Breast epithelium (tissue), 4 donors: ENCODE data around the gene GPR39. TPM values are rescaled to one million over a fixed set of nuclear protein-coding genes. Genes with fewer than 3 reads are reported as not detected.

Experiments
- DNase-seq, 2 donors: peaks; one replicate each; pipeline ENCODE4 v3.0.0-alpha.2; 2019; ENCODE audit warnings: low spot score in 2 of 2
- H3K27ac ChIP-seq, 2 donors: fragments of 200-600 bp; sonication (generic) in 1 of 2; one replicate each; pipeline ENCODE4 v1.5.1; 2016 to 2019; ENCODE audit warnings: mild to moderate bottlenecking in 1 of 2
- H3K27me3 ChIP-seq, 2 donors: fragments of 200-600 bp; sonication (generic) in 1 of 2; one replicate each; pipeline versions ENCODE4 v1.5.1 to v1.6.0; 2017 to 2019; ENCODE audit warnings: control low read depth in 1 of 2, mild to moderate bottlenecking in 1 of 2
- H3K36me3 ChIP-seq: fragments of 200-600 bp; one replicate; pipeline ENCODE4 v1.5.1; 2019
- H3K4me1 ChIP-seq, 2 donors: fragments of 200-600 bp; sonication (generic); one replicate each; pipeline ENCODE4 v1.5.1; 2016 to 2019; ENCODE audit warnings: control low read depth in 1 of 2
- H3K4me3 ChIP-seq, 3 donors: fragments of 200-600 bp; sonication (generic); 1 replicate in 2 of 3; 2 replicates in 1 of 3; pipeline ENCODE4 v1.5.1; 2016 to 2019; ENCODE audit warnings: mild to moderate bottlenecking in 3 of 3, moderate library complexity in 2 of 3
- H3K9me3 ChIP-seq, 2 donors: fragments of 200-600 bp; sonication (generic) in 1 of 2; one replicate each; pipeline ENCODE4 v1.5.1; 2016 to 2019; ENCODE audit warnings: control low read depth in 1 of 2
- CTCF ChIP-seq, 3 donors: fragments of 450-650 bp; IDR thresholded peaks; one replicate each; pipeline ENCODE4 v1.5.1; 2016 to 2017; ENCODE audit warnings: antibody characterized with exemption in 3 of 3, mild to moderate bottlenecking in 3 of 3, moderate library complexity in 3 of 3
- POLR2A ChIP-seq: fragments of 450-650 bp; IDR thresholded peaks from one replicate; pipeline ENCODE4 v1.6.1; 2016; ENCODE audit warnings: antibody characterized with exemption, mild to moderate bottlenecking, moderate library complexity
- POLR2AphosphoS5 ChIP-seq, 3 donors: sonication (generic); formaldehyde crosslinking; IDR thresholded peaks; one replicate each; pipeline ENCODE4 v1.6.1; 2017; ENCODE audit warnings: antibody characterized with exemption in 3 of 3
- intact Hi-C: fragments of 100-400 bp; cut with DNase I; formaldehyde crosslinking; loops from one replicate; pipeline ENCODE4 v1.15.1; 2023; ENCODE audit warnings: low total_unique reads
- total RNA-seq, 3 donors: library from RNA; depleted of rRNA; stranded (reverse); fragments of >200 nt; gene quantifications; one replicate each; pipeline ENCODE4 v1.1.0, GENCODE V29; 2016

Gene GPR39
- total RNA-seq, 3 donors from 2014 or later: 0.16 to 10.4 (median 8.2) TPM

GRCh38 chr2:132424526-132425121, 8.0 kb downstream of the GPR39 start:
- Histone ChIP-seq H3K36me3 (no peaks in the 10 kb centered on the region), H3K4me1 (no peaks in the 10 kb centered on the region), H3K4me3 (no peak overlapping the region), H3K9me3 (no peaks in the 10 kb centered on the region), H3K27me3 (no peaks in the 10 kb centered on the region), H3K27ac (no peak overlapping the region)
- DNase-seq: no peak
- TF ChIP-seq CTCF (IDR thresholded peaks at IDR 0.05) (no peak), POLR2A (no peak), POLR2AphosphoS5 (IDR thresholded peaks at IDR 0.05) (no peak)
- intact Hi-C loops: no loop called here

GRCh38 chr2:132426033-132426432, 9.4 kb downstream of the GPR39 start:
- no peaks in the 10 kb centered on the region for H3K9me3 ChIP-seq
- no peak for TF ChIP-seq POLR2AphosphoS5 (IDR thresholded peaks at IDR 0.05)

GRCh38 chr2:132426656-132427055, 10.1 kb downstream of the GPR39 start:
- intact Hi-C loops: no loop called here
- Histone ChIP-seq H3K9me3 (no peaks in the 10 kb centered on the region), H3K4me1 (no peaks in the 10 kb centered on the region), H3K4me3 (no peak overlapping the region), H3K27ac (no peak overlapping the region), H3K27me3 (no peaks in the 10 kb centered on the region), H3K36me3 (no peaks in the 10 kb centered on the region)
- TF ChIP-seq POLR2A (no peak), POLR2AphosphoS5 (IDR thresholded peaks at IDR 0.05) (no peak), CTCF (IDR thresholded peaks at IDR 0.05) (no peak)
- no peak for DNase-seq

More at GRCh38 chr2:132426033-132426432, 9.4 kb downstream of the GPR39 start:
- Histone ChIP-seq H3K4me1 (no peaks in the 10 kb centered on the region), H3K27me3 (no peaks in the 10 kb centered on the region), H3K36me3 (no peaks in the 10 kb centered on the region), H3K4me3 (no peak overlapping the region), H3K27ac (no peak overlapping the region)
- intact Hi-C loops: no loop called here
- DNase-seq: no peak

GRCh38 chr2:132429351-132429750, 12.7 kb downstream of the GPR39 start:
- no peaks in the 10 kb centered on the region for H3K4me1 ChIP-seq
- H3K4me3 ChIP-seq: no peak overlapping the region
- no peaks in the 10 kb centered on the region for H3K9me3 ChIP-seq
- no peaks in the 10 kb centered on the region for H3K36me3 ChIP-seq
- TF ChIP-seq CTCF (IDR thresholded peaks at IDR 0.05) (no peak), POLR2AphosphoS5 (IDR thresholded peaks at IDR 0.05) (no peak), POLR2A (no peak)
- intact Hi-C loops: no loop called here
- no peaks in the 10 kb centered on the region for H3K27me3 ChIP-seq
- H3K27ac ChIP-seq: no peak overlapping the region
- DNase-seq: no peak

GRCh38 chr2:132429941-132430573, 13.5 kb downstream of the GPR39 start:
- no peak for DNase-seq
- intact Hi-C loops: no loop called here
- Histone ChIP-seq H3K9me3 (no peaks in the 10 kb centered on the region), H3K4me3 (no peak overlapping the region), H3K4me1 (no peaks in the 10 kb centered on the region), H3K27me3 (no peaks in the 10 kb centered on the region), H3K27ac (no peak overlapping the region), H3K36me3 (no peaks in the 10 kb centered on the region)
- no peak for TF ChIP-seq CTCF (IDR thresholded peaks at IDR 0.05)
- TF ChIP-seq POLR2A: no peak
- no peak for TF ChIP-seq POLR2AphosphoS5 (IDR thresholded peaks at IDR 0.05)
